ENCODE results near the gene SAMHD1. TPM values are rescaled to one million over a fixed set of nuclear protein-coding genes. Genes with fewer than 3 reads are reported as not detected.
"Not testable (repeated sequence)": the region's sequence is repeated elsewhere in the genome, so short reads cannot be mapped to it uniquely, and the experiment has no call there.

Gene SAMHD1
- total RNA-seq, 1 donor from 2014 or later: 16.9 TPM

DNA sequence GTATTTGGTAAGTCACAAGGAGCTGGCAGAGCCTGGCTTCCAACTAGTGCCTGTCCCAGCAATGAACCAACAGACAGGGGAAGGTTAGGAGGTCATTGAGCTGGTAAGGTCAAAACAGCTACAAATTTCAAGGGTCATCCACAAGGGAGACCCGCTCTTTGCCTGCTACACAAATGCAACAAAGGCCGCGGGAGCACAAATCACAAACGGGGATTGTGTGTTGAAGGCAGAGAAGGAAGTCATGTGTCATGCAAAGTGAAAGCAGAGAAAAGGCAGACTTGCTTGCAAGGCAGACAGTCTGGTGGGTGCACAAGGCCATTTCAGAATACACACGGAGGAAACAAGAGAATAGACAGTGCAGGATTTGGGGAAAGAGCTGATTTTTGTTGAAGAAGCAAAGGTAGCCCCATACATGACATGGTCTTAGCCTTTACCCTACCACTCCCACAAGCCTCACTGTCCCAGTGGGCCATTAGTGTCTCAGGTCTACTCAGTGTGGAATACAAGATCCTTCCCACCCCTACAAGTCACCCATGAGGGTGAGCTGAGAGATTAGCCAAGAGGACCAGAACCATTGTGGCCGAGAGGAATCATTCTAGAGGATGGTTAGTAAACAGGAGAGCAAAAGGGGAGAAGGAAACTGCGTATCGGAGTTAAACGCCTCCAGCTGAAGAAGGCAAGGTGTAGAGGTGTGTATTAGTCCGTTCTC lies 18.1 kb upstream of the SAMHD1 start:
- Histone ChIP-seq H3K27me3 (ENCODE audit: control insufficient read depth, insufficient read depth, low read length) (no peaks in the 10 kb centered on the region), H3K36me3 (ENCODE audit: control insufficient read depth, insufficient read depth, low read length) (no peaks in the 10 kb centered on the region), H3K4me3 (ENCODE audit: low read depth, low read length) (no peak overlapping the region)
- no peak for DNase-seq (ENCODE audit: low read depth)
- TF ChIP-seq, protein P1, sequence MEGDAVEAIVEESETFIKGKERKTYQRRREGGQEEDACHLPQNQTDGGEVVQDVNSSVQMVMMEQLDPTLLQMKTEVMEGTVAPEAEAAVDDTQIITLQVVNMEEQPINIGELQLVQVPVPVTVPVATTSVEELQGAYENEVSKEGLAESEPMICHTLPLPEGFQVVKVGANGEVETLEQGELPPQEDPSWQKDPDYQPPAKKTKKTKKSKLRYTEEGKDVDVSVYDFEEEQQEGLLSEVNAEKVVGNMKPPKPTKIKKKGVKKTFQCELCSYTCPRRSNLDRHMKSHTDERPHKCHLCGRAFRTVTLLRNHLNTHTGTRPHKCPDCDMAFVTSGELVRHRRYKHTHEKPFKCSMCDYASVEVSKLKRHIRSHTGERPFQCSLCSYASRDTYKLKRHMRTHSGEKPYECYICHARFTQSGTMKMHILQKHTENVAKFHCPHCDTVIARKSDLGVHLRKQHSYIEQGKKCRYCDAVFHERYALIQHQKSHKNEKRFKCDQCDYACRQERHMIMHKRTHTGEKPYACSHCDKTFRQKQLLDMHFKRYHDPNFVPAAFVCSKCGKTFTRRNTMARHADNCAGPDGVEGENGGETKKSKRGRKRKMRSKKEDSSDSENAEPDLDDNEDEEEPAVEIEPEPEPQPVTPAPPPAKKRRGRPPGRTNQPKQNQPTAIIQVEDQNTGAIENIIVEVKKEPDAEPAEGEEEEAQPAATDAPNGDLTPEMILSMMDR (IDR thresholded peaks at IDR 0.05; ENCODE audit: insufficient read depth, low read length, poor library complexity, severe bottlenecking): no peak

DNA sequence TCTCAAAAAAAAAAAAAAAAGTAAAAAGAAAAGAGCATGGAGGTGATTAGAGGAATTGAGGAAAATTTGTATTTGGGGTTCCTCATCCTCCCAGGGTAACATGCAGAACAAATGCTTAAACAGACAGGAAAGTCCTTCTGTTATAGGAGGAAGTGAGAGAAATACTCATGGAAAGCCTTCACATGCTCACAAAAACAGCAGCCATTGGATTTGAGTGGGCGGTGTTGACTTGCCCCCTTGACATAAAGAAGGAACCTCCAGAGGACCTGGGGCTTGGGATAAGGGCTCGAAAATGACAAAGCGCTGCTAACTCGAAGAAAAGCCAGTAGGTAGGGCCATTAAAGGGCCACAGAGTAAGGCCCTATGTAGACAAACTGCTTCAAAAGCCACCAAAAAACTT lies 17.5 kb upstream of the SAMHD1 start:
- TF ChIP-seq, protein P1 (IDR thresholded peaks at IDR 0.05; ENCODE audit: insufficient read depth, low read length, poor library complexity, severe bottlenecking): no peak
- Histone ChIP-seq H3K4me3 (ENCODE audit: low read depth, low read length) (no peak overlapping the region), H3K36me3 (ENCODE audit: control insufficient read depth, insufficient read depth, low read length) (no peaks in the 10 kb centered on the region), H3K27me3 (ENCODE audit: control insufficient read depth, insufficient read depth, low read length) (no peaks in the 10 kb centered on the region)
- DNase-seq (ENCODE audit: low read depth): no peak

DNA sequence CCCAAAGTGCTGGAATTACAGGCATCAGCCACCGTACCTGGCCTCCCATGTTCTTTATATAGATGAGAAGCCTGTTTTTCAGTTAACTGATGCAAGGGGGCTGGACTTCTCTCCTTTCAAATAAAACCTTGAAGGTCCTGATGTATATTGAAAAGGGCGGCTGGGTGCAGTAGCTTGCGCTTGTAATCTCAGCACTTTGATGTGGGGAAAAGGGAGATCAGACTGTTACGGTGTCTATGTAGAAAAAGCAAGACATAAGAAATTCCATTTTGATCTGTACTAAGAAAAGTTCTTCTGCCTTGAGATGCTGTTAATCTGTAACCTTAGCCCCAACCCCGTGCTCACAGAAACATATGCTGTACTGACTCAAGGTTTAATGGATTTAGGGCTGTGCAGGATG lies 16.1 kb upstream of the SAMHD1 start:
- Histone ChIP-seq H3K4me3 (ENCODE audit: low read depth, low read length) (no peak overlapping the region), H3K36me3 (ENCODE audit: control insufficient read depth, insufficient read depth, low read length) (no peaks in the 10 kb centered on the region), H3K27me3 (ENCODE audit: control insufficient read depth, insufficient read depth, low read length) (no peaks in the 10 kb centered on the region)
- no peak for DNase-seq (ENCODE audit: low read depth)
- TF ChIP-seq, protein P1 (IDR thresholded peaks at IDR 0.05; ENCODE audit: insufficient read depth, low read length, poor library complexity, severe bottlenecking): no peak

DNA sequence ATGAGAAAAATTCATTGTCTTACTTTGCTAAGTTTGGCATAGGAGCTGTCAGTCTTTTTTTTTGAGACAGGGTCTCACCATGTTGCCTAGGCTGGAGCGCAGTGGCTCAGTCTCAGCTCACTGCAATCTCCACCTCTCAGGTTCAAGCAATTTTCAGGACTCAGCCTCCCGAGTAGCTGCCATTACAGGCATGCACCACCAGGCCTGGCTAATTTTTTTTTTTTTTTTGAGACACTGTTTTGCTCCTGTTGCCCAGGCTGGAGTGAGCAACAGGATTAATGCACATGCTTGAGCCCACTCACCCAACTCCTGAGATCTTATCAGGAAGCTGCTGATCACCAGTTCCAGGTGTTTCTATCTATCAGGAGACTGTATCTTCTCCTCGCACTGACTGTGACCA lies 15.5 kb upstream of the SAMHD1 start:
- not testable (repeated sequence) for H3K27me3 ChIP-seq (ENCODE audit: control insufficient read depth, insufficient read depth, low read length); DNase-seq (ENCODE audit: low read depth); H3K4me3 ChIP-seq (ENCODE audit: low read depth, low read length); H3K36me3 ChIP-seq (ENCODE audit: control insufficient read depth, insufficient read depth, low read length)

DNA sequence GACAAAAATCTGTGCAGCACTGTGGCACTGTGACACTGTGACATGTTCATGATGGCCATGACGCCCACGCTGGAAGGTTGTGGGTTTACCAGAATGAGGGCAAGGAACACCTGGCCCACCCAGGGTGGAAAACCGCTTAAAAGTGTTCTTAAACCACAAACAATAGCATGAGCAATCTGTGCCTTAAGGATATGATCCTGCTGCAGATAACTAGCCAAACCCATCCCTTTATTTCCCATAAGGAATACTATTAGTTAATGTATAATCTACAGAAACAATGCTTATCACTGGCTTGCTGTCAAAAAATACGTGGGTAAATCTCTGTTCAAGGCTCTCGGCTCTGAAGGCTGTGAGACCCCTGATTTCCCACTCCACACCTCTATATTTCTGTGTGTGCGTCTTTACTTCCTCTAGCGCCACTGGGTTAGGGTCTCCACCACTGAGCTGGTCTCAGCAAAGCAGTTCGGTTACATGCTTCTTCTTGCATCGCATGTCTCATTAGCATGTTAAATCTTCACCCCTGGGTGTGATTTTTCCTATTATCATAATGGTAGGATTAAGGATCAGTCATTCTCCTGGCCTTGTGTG lies 10.9 kb upstream of the SAMHD1 start:
- DNase-seq (ENCODE audit: low read depth); H3K4me3 ChIP-seq (ENCODE audit: low read depth, low read length); H3K27me3 ChIP-seq (ENCODE audit: control insufficient read depth, insufficient read depth, low read length); H3K36me3 ChIP-seq (ENCODE audit: control insufficient read depth, insufficient read depth, low read length): not testable (repeated sequence)

DNA sequence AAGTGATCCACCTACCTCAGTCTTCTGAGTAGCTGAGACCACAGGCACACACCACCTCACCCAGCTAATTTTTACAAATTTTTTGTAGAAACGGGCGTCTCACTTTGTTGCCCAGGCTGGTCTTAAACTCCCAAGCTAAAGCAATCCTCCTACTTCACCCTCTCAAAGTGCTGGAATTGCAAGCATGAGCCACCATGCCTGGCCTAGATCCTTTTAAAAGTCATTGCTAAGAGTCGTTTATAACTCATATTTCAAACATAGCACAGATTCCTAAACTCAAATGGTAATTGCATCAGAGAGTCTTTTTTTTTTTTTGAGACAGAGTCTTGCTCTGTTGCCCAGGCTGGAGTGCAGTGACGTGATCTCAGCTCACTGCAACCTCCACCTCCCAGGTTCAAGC lies 7.7 kb upstream of the SAMHD1 start:
- no peak for DNase-seq (ENCODE audit: low read depth)
- no peaks in the 10 kb centered on the region for H3K27me3 ChIP-seq (ENCODE audit: control insufficient read depth, insufficient read depth, low read length)
- H3K36me3 ChIP-seq (ENCODE audit: control insufficient read depth, insufficient read depth, low read length): no peaks in the 10 kb centered on the region
- TF ChIP-seq, protein P1 (IDR thresholded peaks at IDR 0.05; ENCODE audit: insufficient read depth, low read length, poor library complexity, severe bottlenecking): no peak
- H3K4me3 ChIP-seq (ENCODE audit: low read depth, low read length): no peak overlapping the region

Data from kidney epithelial cell (primary cell).